HG02981 (cell line): Measurements from ENCODE around the gene GDPD5.

ENCODE experiments used
- ATAC-seq: cut with Tn5 transposase; IDR thresholded peaks from one replicate; pipeline ENCODE4 v1.9.1; 2021; ENCODE audit warnings: mild to moderate bottlenecking, moderate library complexity; ENCODE audit not compliant: unreplicated experiment

GDPD5 gene

DNA sequence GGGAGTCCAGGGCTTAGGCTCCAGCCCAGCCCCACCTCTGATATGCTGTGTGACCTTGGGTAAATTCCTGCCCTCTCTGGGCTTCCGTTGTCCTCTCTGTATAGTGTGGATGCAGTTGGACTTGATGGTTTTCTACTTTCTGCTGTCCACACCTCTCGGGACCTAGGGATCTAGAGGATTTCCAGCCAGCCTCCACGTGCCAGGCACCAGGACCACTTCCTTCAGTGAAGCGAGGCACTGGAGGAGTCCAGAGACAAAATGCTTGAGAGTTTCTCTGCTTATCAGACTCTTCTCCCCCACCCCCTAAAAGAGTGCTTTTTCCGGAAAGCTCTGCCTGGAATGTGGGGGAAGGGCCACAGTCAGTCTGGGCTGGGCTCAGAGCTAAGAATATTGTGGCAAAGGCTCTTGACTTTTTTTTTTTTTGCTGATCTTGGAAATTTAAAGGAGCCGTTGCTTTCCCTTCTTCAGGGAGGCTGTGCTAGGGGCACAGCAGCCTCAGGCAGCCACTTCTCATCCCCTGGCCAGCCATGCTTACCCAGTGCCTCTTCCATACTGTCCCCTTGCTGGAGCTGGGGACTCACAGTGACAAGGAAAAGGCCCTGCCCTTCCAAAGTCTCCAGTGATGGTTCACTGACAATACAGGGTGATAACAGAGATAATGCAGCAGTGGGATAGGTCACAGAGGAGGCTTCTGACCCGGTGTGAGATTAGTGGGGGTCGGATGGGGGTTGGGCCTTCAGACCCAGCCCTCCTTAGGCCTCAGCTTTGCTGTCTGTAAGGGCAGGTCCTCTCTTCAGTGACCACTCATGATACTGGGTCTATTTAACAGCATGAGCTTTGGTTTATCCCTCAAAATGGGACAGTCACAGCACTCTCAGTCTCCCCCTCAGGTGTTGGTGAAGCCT is 33.5 kb upstream of the GDPD5 start:
- no peak for ATAC-seq

DNA sequence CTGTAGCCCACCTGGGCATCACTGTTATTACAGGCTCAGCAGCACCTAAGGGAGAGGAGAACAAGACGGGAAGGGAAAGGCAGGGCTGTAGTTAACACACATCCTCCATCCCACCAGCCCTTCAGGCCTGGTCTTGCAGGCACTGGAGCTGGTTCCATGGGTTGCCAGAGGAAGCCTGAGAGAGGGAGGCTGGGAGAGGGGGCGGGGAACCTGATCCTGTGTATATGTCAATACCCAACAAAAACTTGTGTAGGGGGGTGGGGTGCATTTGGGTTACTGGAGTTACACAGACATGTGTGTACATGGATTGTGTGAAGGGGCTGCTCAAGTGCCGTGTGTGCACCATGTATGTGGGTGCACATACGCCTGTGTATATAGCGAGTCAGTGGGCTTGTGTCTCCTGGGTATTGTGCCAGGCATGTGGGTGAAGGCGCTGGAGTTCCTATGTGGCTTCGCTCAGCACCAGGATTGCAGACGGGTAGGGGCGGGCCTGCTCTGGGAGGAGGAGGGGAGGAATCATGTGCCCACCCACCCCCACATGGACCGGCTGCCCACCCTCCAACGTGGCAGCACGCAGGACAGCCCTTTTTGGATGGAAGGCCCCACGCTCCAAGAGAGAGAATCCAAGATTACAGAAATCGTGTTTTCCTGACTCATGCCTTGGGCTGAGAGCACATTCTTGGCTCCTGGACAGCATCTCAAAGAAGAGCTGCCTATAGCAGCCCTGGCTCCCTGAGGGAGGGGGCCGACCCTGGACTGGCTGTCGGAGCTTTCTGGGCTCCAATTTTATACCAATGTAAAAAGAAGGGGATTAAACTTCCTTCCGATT is 32.1 kb upstream of the GDPD5 start:
- ATAC-seq: no peak

- no peak for ATAC-seq
Measured at GRCh38 chr11:75556275-75556674, 30.5 kb upstream of the GDPD5 start.

DNA sequence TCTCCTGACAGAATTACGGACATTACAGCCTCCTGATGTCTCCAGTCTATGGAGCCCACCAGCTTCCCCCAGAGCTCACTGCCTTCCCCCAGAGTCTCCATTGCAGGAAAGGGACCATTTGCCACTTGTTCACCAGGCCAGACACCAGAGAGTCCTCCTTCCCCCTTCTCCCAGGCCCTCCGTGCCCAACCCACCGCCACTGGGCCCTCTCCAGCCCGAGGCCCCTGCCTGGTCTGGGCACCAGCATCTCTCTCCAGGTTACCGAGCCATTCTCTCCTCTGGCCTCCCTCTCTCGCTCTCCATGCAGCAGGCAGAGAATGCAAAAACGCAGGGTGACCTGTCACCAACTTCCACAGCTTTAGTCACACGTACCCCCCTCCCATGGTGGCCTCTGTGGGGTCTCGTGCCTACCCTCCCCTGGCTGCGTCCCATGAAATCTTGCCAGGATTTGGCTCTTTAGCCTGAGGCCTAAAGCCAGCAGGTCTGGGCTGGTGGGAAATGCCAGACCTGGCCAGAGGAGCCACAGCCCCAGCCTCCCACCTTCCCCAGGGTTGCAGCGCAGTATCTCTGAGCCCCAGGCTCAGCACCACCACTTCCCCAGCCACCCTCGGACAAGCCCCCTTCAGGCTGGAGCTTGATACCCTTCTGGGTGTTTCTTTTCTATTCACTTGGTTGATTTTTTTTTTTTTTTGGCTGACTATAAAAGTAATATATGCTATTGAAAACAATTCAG is 29.5 kb upstream of the GDPD5 start:
- ATAC-seq: no peak

- ATAC-seq: no peak
Measured at GRCh38 chr11:75554258-75555022, 28.7 kb upstream of the GDPD5 start.

DNA sequence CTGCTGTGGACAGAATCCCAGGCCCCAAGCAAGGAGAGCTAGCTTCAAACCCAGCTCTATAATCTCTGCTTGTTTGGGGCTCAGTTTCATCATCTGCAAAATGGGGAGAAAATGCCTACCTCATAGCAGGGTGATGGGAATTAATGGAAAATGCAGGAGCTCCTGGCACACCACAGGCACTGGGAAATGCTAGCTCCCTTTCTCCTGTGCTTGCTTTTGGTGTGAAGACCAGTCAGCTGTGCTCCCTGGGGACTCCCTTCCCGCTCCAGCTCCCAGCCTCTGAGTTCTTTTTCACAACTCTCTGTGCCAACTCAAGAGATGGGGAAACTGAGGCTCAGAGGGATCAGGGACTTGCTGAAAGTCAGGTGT is 28.1 kb upstream of the GDPD5 start:
- no peak for ATAC-seq

GRCh38 chr11:75553182-75553581 is 27.4 kb upstream of the GDPD5 start:
- ATAC-seq: no peak

DNA sequence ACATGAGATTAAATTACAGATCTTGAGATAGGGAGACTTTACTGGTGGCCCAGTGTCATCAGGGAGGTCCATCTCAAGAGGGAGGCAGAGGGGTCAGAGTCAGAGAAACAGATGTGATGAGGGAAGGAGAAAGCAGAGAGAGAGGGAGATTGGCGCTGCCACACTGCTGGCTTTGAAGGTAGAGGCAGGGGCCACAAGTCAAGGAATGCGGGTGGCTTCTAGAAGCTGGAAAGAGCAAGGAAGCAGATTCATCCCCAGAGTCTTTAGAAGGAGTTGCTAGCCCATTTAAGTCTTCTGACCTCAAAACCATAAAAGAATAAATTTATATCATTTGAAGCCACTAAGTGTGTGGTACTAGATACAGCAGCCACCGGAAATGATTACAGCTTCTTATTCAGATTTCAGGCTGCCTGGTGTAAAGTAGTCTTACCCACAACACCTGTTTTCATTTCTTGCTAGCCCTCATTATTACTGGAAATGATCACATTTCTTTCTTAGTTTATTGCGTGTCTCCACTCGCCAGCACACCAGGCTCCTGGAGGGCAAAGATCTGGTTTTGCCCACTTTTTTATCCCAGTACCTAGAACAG is 23.7 kb upstream of the GDPD5 start:
- no peak for ATAC-seq

DNA sequence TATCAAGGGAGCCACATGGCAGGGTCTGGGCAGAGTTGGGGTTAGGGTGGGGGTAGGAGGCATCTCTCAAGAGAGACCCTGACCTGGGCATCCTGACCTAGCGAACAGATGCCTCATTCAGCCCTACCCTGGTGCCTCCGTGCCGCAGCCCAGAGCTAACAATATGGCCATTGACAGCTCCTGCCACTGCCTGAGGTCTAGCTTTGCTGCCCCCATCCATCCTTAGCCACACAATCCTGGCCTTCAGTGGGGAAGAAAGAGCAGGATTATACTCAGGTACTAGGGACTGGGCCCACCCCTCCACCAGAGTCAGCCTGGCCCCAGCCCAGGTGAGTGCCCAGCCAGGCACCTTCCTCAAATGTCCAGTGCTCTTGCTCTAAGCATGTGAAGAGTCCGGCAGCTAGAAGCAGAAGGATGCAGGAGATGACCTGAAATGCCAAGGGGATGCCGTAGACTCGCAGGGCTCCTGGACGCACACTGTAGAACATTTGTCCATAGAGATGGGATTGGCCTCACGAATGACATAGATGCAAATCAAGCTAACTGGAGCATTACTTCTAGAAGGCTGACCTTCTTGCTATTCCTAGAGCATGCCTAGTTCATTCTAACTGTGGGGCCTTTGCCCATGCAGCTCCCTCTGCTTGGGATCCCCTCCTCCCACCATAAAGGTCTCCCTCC is 23.0 kb upstream of the GDPD5 start:
- no peak for ATAC-seq

DNA sequence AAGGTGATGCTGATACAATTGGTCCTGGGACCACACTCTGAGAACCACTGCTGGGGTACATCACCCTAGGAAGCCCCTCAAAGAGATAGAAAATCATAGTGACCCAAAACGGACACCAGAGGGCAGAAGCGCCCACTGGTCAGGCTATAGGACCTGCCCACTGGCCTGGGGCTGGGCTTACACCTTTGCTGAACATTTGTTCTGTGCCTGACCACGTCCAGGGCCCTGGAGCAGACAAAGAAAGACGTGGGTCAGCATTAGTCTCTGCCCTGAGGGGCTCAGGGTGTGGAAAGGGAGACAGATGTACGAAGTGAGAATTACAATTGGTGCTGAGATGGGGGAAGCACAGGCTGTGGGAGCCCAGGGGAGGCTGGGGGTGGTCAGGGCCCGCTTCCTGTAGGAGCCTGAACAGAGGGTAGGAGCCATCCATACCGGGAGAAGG is 21.9 kb upstream of the GDPD5 start:
- no peak for ATAC-seq

DNA sequence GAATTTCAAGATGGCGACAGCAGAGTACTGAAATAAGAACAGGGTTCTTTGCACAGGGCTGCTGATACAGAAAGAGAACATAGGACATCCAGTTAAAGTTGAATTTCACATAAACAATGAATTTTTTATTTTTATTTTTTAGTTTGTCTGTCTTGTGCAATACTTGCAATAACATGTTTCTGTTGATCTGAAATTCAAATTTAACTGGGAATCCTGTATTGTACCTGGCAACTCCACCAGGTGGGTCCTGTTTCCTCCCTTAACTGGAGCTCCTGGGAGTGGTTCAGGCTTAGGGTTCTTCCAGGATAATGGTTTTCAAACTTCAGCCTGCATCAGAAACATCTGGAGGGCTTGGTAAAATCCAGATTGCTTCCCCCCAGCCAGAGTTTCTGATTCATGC is 21.4 kb upstream of the GDPD5 start:
- no peak for ATAC-seq

GRCh38 chr11:75543806-75544205 is 18.1 kb upstream of the GDPD5 start:
- ATAC-seq: no peak

GRCh38 chr11:75542088-75542438 is 16.3 kb upstream of the GDPD5 start:
- no peak for ATAC-seq

DNA sequence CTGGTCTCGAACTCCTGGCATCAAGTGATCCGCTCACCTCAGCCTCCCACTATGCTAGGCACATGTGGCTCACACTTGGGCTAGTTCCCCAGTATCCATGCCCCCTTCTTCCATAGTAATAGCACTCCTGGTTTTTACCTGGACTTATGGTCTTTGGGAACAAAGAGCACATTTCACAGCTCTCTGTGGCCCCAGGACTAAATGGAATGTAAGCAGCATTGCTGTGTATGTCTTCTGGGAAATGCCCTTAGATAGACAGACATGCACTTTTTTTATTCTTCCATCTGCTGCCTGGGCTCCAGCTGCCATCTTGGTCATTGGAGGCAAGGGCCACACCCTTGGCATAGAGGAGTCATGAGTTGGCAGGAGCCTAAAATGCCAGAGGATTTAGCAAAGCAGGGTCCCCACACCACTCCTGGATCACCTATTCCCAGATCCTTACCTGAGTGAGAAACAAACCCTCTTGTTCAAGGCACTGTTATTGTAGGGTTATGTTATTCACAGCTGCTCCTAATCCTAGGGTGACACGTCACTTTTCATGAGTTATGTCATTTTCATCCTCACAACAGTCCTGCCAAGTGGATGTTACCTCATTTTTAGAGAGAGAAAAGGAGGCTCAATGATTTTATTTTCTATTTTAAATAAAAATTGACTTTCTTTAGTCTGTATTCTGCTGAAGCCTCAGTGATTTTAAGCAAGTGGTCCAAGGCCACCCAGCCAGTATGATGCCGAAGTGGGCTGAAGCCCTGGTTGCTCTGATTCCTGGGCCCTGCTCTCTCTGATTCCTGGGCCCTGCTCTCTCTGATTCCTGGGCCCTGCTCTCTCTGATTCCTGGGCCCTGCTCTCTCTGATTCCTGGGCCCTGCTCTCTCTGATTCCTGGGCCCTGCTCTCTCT is 15.7 kb upstream of the GDPD5 start:
- ATAC-seq: no peak

DNA sequence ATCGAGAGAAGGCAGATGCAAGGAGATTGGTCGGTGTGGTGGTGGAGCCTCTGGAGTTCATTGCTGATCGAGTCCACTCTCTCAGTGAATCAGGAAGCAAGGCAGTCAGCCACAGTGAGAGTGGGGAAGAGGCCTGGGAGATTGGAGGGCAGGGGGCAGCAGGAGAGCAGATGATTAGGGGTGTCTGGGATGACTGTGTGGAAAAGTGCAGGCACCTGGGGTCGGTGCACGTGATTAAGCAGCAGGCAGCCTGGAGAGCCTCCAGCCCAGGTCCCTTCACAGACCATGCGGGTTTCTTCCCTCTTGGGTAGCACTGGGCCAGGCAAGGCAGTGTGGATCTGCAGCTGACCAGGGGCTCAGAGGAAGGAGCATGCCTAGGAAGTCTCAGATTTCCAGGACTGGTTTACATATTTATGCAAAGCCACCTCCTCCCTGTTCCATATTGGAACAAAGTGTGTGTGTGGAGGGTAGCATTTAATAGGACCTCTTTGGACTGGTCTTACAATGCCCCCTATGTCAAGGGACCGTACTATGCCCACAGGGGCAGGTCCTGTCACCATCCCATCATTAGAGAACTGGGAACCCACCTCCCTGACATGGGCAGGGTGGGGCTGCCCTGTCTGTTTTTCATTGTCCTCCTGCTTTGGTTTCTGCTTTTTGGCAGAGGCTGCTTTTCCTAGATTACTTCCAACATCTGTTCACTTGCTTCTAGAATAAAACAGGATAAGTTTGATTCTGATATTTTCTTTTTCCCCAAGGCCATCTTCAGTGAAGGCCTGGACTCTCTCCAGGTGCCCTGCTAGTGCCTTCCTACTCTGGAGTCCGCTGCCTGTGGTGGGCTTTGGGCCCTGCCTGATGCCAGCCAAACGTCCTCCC is 14.0 kb upstream of the GDPD5 start:
- ATAC-seq: no peak

DNA sequence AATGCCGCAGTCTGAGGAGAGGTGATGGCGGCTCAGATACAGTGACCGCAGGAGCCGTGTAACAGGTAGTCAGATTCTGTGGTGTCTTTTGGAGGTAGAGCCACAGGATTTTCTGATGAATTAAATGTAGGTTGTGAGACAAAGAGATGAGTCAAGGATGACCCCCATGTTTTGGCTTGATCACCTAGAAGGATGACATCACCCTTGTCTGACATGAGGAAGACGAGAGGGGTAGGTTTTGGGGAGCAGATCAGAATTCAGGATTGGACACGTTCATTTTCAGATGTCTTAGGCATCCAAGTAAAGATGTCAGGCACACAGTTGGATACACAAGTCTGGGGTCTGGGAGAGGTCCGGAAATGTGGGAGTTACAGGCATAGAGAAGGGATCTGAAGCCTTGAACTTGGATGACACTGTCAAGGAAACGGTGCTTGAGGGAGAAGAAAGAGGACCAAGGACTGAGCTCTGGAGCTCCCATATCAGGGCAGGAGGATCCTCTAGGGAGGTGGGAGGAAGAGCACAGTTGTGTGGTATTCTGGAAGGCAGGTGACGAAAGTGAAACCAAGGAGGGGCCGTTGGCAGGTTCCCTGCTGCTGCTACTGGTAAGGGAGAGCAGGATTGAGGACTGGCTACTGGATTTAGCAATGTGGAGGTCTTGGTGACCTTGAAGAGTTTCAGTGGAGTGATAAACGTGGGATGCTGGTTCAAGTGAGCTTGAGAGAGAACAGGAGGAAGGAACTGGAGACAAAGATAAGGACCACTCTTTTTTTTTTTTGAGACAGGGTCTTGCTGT is 12.6 kb upstream of the GDPD5 start:
- no peak for ATAC-seq

DNA sequence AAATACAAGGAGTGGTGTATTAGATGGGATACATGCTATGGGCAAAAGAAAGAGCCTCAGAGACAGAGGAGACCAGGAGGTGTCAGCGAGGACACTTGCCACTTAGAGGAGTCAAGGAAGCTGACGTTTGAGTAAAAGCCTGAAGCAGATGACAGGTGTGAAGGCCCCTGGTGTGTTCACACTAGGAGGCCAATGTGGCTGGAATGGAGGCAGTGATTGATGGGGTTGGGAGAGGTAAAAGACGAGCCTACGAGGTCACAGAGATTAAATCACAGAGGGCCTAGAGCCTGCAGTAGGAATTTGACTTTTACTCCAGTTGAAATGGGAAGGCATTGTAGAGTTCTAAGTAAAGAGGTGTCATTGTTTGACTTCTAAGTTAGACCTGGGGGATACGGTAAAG is 12.0 kb upstream of the GDPD5 start:
- no peak for ATAC-seq
